Measurements from ENCODE around the gene DYNLRB1. TPM values are rescaled to one million over a fixed set of nuclear protein-coding genes. Genes with fewer than 3 reads are reported as not detected.

The DYNLRB1 gene
- total and polyA plus RNA-seq, 4 donors, result 15.8 to 66.9 (median 44.8) TPM

- H3K4me3 ChIP-seq (ENCODE audit: low read depth in 1 of 3, low read length in 3 of 3), result no peak overlapping the region
- H3K4me1 ChIP-seq (ENCODE audit: control insufficient read depth in 4 of 4, insufficient read depth in 4 of 4, low read length in 3 of 4), result peaks cover 0 to 4% (median under 1%) of the 10 kb centered on the region in 4 donors
- H3K27ac ChIP-seq (ENCODE audit: low read depth in 1 of 2, low read length in 2 of 2), result no peak overlapping the region
- no peaks in the 10 kb centered on the region for H3K27me3 ChIP-seq (ENCODE audit: control insufficient read depth in 4 of 4, insufficient read depth in 4 of 4, low read length in 3 of 4)
- WGBS, result 52% methylated on average over 19 of the region's 19 CpGs
- no peak overlapping the region for H3K9ac ChIP-seq (ENCODE audit: low read depth in 1 of 2, low read length in 2 of 2)
- no peak for DNase-seq (ENCODE audit: low spot score)
- H3K36me3 ChIP-seq (ENCODE audit: control insufficient read depth in 4 of 4, insufficient read depth in 3 of 4, low read depth in 1 of 4, low read length in 3 of 4), result peaks cover 8 to 14% (median 13%) of the 10 kb centered on the region in 4 donors
- no peaks in the 10 kb centered on the region for H3K9me3 ChIP-seq (ENCODE audit: control insufficient read depth in 4 of 4, low read length in 3 of 4)
- TF ChIP-seq REST (IDR thresholded peaks at IDR 0.05) (no peak), YY1 (IDR thresholded peaks at IDR 0.05) (no peak), RAD21 (IDR thresholded peaks at IDR 0.05) (no peak), FOXA2 (IDR thresholded peaks at IDR 0.05) (no peak), ZBTB33 (IDR thresholded peaks at IDR 0.05) (no peak), EGR1 (IDR thresholded peaks at IDR 0.05; ENCODE audit: low read depth in 2 of 2) (no peak), GABPA (IDR thresholded peaks at IDR 0.05 in 1 of 2, conservative IDR thresholded peaks at IDR 0.05 in 1 of 2) (no peak), HNF4A (conservative IDR thresholded peaks at IDR 0.05) (no peak), NR2F2 (IDR thresholded peaks at IDR 0.05) (no peak)
These were observed 28.0 kb downstream of the DYNLRB1 start for GRCh38 chr20:34544109-34544796.

- Histone ChIP-seq H3K27me3 (ENCODE audit: control insufficient read depth in 4 of 4, insufficient read depth in 4 of 4, low read length in 3 of 4) (no peaks in the 10 kb centered on the region), H3K9me3 (ENCODE audit: control insufficient read depth in 4 of 4, low read length in 3 of 4) (no peaks in the 10 kb centered on the region), H3K27ac (ENCODE audit: low read depth in 1 of 2, low read length in 2 of 2) (no peak overlapping the region), H3K36me3 (ENCODE audit: control insufficient read depth in 4 of 4, insufficient read depth in 3 of 4, low read depth in 1 of 4, low read length in 3 of 4) (peaks cover 0 to 3% (median 0%) of the 10 kb centered on the region in 4 donors), H3K9ac (ENCODE audit: low read depth in 1 of 2, low read length in 2 of 2) (no peak overlapping the region), H3K4me3 (ENCODE audit: low read depth in 1 of 3, low read length in 3 of 3) (no peak overlapping the region), H3K4me1 (ENCODE audit: control insufficient read depth in 4 of 4, insufficient read depth in 4 of 4, low read length in 3 of 4) (no peaks in the 10 kb centered on the region)
- no peak for DNase-seq (ENCODE audit: low spot score)
- WGBS, result 85% methylated on average over 11 of the region's 11 CpGs
- TF ChIP-seq HNF4G (IDR thresholded peaks at IDR 0.05), result no peak
These were observed 30.5 kb downstream of the DYNLRB1 start for GRCh38 chr20:34546751-34547181.

- H3K4me3 ChIP-seq (ENCODE audit: low read depth in 1 of 3, low read length in 3 of 3), result no peak overlapping the region
- WGBS, result 92% methylated on average over 22 of the region's 22 CpGs
- no peak overlapping the region for H3K9ac ChIP-seq (ENCODE audit: low read depth in 1 of 2, low read length in 2 of 2)
- no peaks in the 10 kb centered on the region for H3K36me3 ChIP-seq (ENCODE audit: control insufficient read depth in 4 of 4, insufficient read depth in 3 of 4, low read depth in 1 of 4, low read length in 3 of 4)
- DNase-seq (ENCODE audit: low spot score), result no peak
- no peak overlapping the region for H3K27ac ChIP-seq (ENCODE audit: low read depth in 1 of 2, low read length in 2 of 2)
- TF ChIP-seq REST (IDR thresholded peaks at IDR 0.05) (no peak), JUND (IDR thresholded peaks at IDR 0.05) (no peak), EGR1 (IDR thresholded peaks at IDR 0.05; ENCODE audit: low read depth in 2 of 2) (no peak), TAF1 (conservative IDR thresholded peaks at IDR 0.05) (no peak), SP1 (IDR thresholded peaks at IDR 0.05) (no peak), YY1 (IDR thresholded peaks at IDR 0.05) (no peak), ATF3 (IDR thresholded peaks at IDR 0.05) (no peak), RAD21 (IDR thresholded peaks at IDR 0.05) (no peak), HNF4G (IDR thresholded peaks at IDR 0.05) (no peak)
- H3K9me3 ChIP-seq (ENCODE audit: control insufficient read depth in 4 of 4, low read length in 3 of 4), result no peaks in the 10 kb centered on the region
- no peaks in the 10 kb centered on the region for H3K27me3 ChIP-seq (ENCODE audit: control insufficient read depth in 4 of 4, insufficient read depth in 4 of 4, low read length in 3 of 4)
- H3K4me1 ChIP-seq (ENCODE audit: control insufficient read depth in 4 of 4, insufficient read depth in 4 of 4, low read length in 3 of 4), result peaks cover 0 to 2% (median under 1%) of the 10 kb centered on the region in 4 donors
These were observed 31.8 kb downstream of the DYNLRB1 start for GRCh38 chr20:34547844-34548613.
